HL-60 (cell line): ENCODE measurements around the gene ATP6V1F.

Source experiments
- POLR2AphosphoS5 ChIP-seq: IDR thresholded peaks from 2 replicates; pipeline ENCODE4 v1.6.1; 2012; ENCODE audit warnings: low read depth
- TF ChIP-seq, protein P1 (sequence below): IDR thresholded peaks from one replicate; pipeline ENCODE4 v1.5.1; 2011; ENCODE audit warnings: low read length, control low read depth, inconsistent platforms; ENCODE audit not compliant: insufficient read depth

GRCh38 chr7:128814499-128814898 lies 48.2 kb upstream of the ATP6V1F start:
- TF ChIP-seq, protein P1, sequence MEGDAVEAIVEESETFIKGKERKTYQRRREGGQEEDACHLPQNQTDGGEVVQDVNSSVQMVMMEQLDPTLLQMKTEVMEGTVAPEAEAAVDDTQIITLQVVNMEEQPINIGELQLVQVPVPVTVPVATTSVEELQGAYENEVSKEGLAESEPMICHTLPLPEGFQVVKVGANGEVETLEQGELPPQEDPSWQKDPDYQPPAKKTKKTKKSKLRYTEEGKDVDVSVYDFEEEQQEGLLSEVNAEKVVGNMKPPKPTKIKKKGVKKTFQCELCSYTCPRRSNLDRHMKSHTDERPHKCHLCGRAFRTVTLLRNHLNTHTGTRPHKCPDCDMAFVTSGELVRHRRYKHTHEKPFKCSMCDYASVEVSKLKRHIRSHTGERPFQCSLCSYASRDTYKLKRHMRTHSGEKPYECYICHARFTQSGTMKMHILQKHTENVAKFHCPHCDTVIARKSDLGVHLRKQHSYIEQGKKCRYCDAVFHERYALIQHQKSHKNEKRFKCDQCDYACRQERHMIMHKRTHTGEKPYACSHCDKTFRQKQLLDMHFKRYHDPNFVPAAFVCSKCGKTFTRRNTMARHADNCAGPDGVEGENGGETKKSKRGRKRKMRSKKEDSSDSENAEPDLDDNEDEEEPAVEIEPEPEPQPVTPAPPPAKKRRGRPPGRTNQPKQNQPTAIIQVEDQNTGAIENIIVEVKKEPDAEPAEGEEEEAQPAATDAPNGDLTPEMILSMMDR, result no peak
- no peak for TF ChIP-seq POLR2AphosphoS5
